Dedifferentiated amniotic fluid mesenchymal stem cell (primary cell): Measurements from ENCODE around the gene CYP26A1.
"Not testable (repeated sequence)": the region's sequence is repeated elsewhere in the genome, so short reads cannot be mapped to it uniquely, and the experiment has no call there.

Source experiments
- DNase-seq: peaks from one replicate; pipeline ENCODE4 v3.0.0-alpha.2; 2016; ENCODE audit errors: extremely low spot score

The CYP26A1 gene

DNA sequence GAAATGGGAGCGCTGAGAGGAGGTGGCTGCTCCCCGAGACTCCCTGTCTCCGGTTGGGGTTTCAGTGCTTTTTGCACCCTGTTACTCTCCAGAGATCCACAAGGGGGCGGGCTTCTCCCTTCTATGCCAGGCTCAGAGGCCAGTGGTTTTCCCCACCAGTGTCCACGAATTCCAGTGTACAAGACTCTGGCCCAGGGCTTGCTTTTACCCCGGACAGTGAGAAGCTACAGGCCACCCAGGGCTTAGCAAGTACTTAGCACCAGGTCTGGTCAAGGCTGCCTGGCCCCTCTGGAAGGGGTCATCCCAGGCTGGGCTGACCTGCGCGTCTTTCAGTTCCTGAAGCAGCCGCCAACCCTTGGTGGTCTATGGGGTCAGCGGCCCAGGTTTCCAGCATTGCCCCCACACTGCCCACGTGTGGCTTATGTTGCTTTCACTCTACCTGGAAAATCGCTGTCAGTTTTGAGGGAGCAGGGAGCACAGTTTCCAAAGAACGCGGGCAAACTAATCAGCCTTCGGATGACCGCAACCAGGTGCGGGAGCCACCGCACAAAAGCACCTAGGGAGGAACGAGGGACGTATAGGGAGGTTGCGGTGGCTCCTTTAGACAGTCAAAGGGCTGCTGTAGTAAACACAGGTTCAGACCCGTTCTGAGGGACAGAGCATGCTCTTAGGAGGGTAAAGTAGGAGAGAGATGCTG lies 6.8 kb downstream of the CYP26A1 start:
- DNase-seq = peak; percentile 51

DNA sequence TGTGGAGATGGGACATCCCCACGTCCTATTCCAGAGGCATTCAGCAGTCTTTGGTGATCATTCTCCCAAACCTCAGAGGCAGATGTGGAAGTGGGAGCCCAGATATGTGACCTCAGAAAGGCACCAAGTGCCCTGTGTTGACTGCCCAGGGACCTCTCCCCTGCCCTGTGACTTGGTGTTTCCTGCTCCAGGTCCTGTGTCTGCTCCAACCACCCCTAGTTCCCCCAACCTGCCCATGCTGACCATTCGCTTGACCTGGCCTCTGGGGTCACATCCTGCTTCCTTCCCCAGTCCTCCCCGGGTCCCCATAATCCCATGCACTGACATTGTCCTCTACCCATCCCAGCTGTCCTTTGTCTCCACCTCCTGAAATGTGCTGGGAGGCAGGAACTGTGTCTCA lies 7.6 kb downstream of the CYP26A1 start:
- no peak for DNase-seq

DNA sequence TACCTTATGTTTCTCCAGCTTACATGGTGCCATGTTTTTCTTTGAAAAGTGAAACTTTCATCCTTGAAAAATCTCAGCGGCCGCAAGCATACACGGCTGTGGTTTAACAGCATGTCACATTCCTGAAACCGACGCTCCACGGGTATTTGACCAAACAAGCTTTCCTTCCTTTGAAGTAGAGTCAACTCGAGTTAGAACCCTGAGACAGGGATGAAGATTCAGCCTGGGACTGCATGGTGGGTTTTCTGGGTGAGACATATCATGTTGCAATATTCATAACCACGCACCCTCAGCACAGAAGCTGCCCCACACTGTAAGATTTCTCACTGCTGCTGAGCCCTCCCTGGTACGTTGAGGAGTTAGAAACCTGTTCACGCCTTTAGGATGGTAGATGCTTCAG lies 8.1 kb downstream of the CYP26A1 start:
- no peak for DNase-seq

DNA sequence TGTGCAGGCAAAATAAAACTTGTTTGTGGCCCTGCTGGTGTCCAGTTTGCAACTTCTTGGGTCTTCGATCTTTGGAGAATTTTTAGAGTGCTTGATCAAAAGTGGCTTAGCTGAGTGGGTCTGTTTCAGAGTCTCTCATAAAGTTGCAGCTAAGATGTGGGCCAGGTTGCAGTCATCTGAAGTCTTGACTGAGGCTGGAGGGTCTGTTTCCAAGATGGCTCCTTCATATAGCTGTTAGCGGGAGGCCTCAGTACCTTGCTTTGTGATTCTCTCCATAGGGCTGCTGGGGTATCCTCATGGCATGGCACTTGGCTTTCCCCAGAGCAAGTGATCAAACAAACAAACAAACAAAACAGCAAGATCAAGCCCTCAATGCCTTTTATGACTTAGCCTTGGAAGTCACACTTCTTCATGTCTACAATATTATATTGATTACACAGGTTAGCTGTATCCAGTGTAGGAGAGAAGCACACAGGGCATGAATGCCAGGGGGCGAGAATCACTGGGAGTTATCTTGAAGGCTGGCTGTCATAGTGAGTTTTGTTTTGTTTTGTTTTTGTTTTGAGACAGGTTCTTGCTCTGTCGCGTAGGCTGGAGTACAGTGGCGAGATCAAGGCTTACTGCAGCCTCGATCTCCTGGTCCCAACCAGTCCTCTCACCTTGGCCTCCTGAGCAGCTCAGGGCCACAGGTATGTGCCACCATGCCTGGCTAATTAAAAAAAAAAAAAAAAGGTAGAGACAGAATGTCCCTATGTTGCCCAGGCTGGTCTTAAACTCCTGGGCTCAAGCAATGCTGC lies 10.2 kb downstream of the CYP26A1 start:
- DNase-seq = no peak

GRCh38 chr10:93085272-93085859 lies 11.7 kb downstream of the CYP26A1 start:
- no peak for DNase-seq

DNA sequence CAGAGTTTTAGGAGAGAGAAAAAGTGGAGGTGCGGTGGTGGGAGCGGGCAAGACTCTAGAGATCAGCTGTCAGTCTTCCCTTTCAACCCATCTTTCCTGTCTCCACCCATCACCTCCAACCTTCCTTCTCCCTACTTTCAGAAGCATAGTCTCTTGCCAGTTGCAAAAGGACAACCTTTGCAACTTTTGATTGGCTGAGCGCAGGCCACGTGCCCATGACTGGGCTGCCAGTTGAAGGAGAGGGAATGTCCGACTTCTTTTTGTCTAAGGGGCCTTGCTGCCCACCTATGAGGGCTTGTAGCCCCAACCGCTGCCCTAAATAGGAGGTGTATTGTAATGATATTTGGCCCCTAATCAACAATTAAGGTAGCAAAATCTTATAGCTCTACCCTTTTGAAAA lies 12.6 kb downstream of the CYP26A1 start:
- DNase-seq = no peak

- DNase-seq = no peak
Observed at GRCh38 chr10:93087846-93088245, 14.2 kb downstream of the CYP26A1 start.

- no peak for DNase-seq
Observed at GRCh38 chr10:93088466-93088865, 14.8 kb downstream of the CYP26A1 start.

DNA sequence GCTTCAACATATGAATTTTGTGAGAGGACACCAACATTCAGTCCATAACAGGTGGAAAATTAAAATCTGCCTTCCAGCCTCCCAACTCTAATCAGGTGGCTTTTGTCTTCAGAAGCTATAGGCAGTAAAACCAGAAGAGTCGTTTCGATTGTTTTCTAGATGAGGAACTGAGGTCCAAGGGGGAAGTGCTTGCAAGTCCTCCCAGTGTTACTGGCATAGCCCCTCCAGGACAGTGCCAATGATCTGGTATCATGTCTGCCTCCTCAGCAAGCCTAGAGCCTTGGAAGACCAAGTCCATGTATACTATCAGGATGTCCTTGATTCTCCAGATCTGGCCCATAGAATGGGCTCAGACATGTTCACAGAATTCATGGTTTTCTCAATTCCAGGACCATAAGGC lies 16.9 kb downstream of the CYP26A1 start:
- no peak for DNase-seq

- DNase-seq = no peak
Observed at GRCh38 chr10:93091960-93092359, 18.3 kb downstream of the CYP26A1 start.

DNA sequence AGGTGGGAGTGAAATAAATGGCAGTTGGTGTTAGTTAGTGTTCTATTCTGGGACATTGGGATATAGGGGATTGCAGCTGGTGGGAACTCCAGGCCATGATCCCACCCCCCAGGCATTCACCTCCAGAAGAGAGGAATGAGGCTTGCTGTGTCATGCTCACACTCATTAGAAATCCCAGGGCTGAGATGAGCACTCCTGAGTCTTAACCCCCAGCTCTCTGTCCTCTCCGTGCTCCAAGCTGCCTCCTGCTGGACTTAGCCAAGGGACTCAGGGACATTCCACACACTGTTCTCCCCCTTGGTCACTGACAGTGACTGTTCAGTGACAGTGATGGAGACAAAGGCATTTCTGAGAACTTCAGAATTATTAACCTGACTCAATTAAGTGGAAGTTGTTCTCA lies 21.5 kb downstream of the CYP26A1 start:
- DNase-seq = no peak

DNA sequence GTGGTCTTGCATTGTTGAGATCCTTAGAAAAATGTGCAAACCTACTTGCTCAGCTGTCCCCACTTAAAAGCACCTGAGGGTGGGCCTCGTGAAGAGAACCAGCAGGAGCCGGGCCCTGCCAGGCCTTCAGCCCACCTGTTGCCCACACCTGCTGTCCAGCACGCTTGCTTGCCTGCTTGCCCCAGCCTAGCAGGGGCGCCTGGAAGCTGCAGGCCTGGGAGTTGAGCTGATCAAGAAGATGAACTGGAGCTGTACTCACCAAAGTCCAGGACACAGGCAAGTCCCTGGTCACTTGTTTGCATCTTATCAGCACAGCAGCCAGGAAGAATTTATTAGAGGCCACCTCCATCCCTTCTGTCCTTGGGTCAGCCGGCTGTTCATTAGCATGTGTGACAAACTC lies 23.2 kb downstream of the CYP26A1 start:
- DNase-seq = no peak

DNA sequence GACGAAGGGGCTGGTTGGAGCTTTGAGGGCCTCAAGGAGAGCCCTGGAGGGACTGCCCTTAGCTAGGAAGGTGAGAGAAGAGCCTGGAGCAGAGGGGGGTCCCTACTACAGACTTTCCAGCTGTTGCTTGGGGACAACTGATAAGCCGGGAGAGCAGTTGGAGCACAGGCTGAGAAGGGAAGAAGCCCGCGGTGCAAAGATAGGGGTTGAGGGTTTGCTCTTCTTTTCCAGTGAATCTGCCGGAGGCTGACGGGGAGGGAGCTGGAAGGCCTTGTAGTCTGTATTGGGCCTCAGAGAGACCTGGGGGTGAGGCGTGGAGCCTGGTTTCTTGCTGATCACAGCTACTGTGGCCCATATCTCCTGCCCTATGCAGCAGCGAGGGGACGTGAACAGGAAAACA lies 23.7 kb downstream of the CYP26A1 start:
- no peak for DNase-seq

DNA sequence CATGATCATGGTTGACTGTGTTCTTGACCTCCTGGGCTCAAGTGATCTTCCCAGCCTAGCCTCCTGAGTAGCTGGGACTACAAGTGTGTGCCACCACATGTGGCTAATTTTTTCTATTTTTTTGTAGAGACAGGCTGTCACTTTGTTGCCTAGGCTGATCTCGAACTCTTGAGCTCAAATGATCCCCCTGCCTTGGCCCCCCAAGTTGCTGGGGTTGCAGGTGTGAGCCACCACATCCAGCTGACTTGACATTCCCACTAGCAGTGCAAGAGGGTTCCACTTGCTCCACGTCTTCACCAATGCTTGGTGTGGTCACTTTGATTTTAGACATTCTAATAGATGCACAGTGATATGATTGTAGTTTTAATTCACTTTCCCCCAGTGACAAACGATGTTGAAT lies 25.1 kb downstream of the CYP26A1 start:
- no peak for DNase-seq

DNA sequence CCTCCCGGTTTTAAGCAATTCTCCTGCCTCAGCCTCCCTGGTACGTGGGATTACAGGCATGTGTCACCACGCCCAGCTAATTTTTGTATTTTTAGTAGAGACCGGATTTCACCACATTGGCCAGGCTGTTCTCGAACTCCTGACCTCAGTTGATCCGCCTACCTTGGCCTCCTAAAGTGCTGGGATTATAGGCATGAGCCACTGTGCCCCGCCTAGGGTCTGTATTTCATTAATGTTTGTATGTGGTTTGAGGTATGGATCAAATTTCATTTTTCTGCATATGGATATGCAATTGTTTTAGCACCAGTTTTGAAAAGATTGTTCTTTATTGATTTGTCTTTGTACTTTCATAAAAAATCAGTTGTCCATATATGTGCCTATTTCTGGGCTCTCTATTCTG lies 26.0 kb downstream of the CYP26A1 start:
- no peak for DNase-seq

GRCh38 chr10:93101148-93101547 lies 27.5 kb downstream of the CYP26A1 start:
- DNase-seq = not testable (repeated sequence)

- DNase-seq = no peak
Observed at GRCh38 chr10:93103953-93104352, 30.3 kb downstream of the CYP26A1 start.

- DNase-seq = no peak
Observed at GRCh38 chr10:93106631-93107072, 33.0 kb downstream of the CYP26A1 start.

DNA sequence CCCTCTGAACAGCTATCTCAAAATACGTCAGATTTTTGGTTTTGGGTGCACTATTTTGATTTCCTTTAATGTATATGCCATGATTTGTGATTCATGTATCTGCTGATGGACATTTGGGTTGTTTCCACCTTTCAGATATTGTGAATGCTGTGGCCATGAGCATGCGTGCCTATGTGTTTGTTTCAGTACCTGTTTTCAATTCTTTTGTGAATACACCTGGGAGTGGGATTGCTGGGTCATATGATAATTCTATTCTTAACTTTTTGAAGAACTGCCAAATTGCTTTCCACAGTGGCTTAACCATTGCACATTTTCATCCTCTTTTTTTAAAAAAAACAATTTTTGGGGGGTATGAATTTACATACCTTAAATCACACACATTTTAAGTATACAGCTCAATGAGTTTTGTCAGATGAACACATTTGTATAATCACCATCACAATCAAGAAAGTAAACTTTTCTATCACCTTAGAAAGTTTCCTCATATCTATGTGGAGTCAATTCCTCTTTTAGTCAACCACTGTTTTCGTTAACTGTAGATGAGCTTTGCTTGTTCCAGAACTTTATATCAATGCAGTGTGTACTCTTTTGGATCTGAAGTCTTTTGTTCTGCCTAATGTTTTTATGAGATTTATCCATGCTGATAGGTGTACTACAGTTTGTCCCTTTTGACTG lies 36.9 kb downstream of the CYP26A1 start:
- DNase-seq = no peak

GRCh38 chr10:93113042-93113441 lies 39.3 kb downstream of the CYP26A1 start:
- DNase-seq = no peak

GRCh38 chr10:93115661-93116383 lies 42.1 kb downstream of the CYP26A1 start:
- no peak for DNase-seq

GRCh38 chr10:93121311-93121710 lies 47.6 kb downstream of the CYP26A1 start:
- DNase-seq = no peak
